Endothelial cell (in vitro differentiated cells): ENCODE measurements around the gene PLXNB3. TPM values are rescaled to one million over a fixed set of nuclear protein-coding genes. Genes with fewer than 3 reads are reported as not detected.
"Not testable (repeated sequence)": the region's sequence is repeated elsewhere in the genome, so short reads cannot be mapped to it uniquely, and the experiment has no call there.

ENCODE experiments used
- DNase-seq: peaks from one replicate; pipeline ENCODE4 v3.0.0; 2021; ENCODE audit warnings: low spot score
- H3K27ac Mint-ChIP-seq: one replicate; pipeline ENCODE4 v1.8.0; 2021; ENCODE audit warnings: mixed read lengths, inconsistent platforms; ENCODE audit not compliant: unreplicated experiment
- H3K27me3 Mint-ChIP-seq: one replicate; pipeline ENCODE4 v1.8.0; 2021; ENCODE audit warnings: mild to moderate bottlenecking, moderate library complexity, mixed read lengths, inconsistent platforms; ENCODE audit not compliant: unreplicated experiment
- H3K36me3 Mint-ChIP-seq: one replicate; pipeline ENCODE4 v1.8.0; 2021; ENCODE audit warnings: mild to moderate bottlenecking, low read depth, mixed read lengths, inconsistent platforms; ENCODE audit not compliant: unreplicated experiment
- H3K4me1 Mint-ChIP-seq: one replicate; pipeline ENCODE4 v1.8.0; 2021; ENCODE audit warnings: mild to moderate bottlenecking, mixed read lengths, inconsistent platforms; ENCODE audit not compliant: unreplicated experiment
- H3K4me3 Mint-ChIP-seq: one replicate; pipeline ENCODE4 v1.8.0; 2021; ENCODE audit warnings: mild to moderate bottlenecking, mixed read lengths, inconsistent platforms; ENCODE audit not compliant: unreplicated experiment
- H3K9me3 Mint-ChIP-seq: one replicate; pipeline ENCODE4 v1.8.0; 2021; ENCODE audit warnings: mixed read lengths, inconsistent platforms; ENCODE audit not compliant: unreplicated experiment
- total RNA-seq: library from RNA; stranded (reverse); fragmentation: NEBNext Ultra II Directional; extraction: Animal tissue kit (Norgen Biotek cat#: 25700); gene quantifications from one replicate; pipeline ENCODE4 v1.2.1, GENCODE V29; 2021; ENCODE audit not compliant: unreplicated experiment
- TF ChIP-seq, protein P1 (sequence below): fragments of 200-600 bp; sonication (generic); IDR thresholded peaks from one replicate; pipeline ENCODE4 v1.5.0; 2021; ENCODE audit warnings: antibody characterized with exemption; ENCODE audit not compliant: unreplicated experiment

Gene PLXNB3
- total RNA-seq, 1 donor from 2014 or later: 11.2 TPM

GRCh38 chrX:153743468-153744209 is 20.4 kb upstream of the PLXNB3 start:
- H3K4me1 Mint-ChIP-seq, H3K9me3 Mint-ChIP-seq, DNase-seq, H3K27me3 Mint-ChIP-seq, H3K36me3 Mint-ChIP-seq, H3K27ac Mint-ChIP-seq, H3K4me3 Mint-ChIP-seq: not testable (repeated sequence)

DNA sequence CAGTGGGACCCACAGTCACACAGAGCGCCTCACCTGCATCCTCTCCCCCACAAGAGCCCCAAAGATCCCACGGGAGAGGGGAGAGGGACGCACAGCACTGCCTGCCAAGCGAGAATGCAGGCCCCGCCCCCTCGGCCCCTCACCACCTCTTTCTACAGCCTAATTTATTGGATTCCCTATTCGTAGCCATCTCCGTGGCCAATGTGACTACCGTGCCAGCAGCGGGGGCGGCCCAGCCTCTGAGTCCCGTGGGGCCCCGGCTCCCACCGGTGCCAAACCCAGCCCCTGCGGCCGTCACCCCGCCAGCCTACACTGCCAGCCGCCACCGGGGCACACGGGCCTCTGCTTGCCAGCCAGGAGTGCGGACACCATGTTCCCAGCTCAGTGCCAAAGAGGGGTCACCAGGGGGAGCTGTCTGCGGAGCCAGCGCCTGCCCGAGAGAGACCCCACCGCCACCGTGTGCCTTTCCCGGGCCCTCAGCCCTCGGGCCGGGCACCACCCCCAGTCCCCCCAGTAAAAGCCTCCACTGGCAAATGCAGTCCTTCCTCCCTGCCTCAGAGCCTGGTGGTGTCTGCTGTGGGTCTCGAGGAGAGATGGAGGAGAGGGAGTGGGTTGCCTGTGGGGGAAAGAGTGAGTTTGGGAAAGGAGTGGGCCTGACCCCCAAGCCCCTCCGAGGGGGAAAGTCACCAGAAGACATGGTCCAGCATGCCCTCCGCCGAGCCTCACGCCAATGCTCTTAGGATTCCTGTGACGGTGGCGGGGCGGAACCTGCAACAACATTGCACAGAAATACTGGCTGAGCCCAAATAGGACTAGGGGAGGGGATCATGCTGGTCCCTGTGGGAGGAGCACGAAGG is 19.6 kb upstream of the PLXNB3 start:
- DNase-seq: no peak
- Mint-ChIP-seq H3K27ac (no peak overlapping the region), H3K36me3 (no peaks in the 10 kb centered on the region), H3K9me3 (no peaks in the 10 kb centered on the region), H3K4me3 (no peak overlapping the region), H3K27me3 (no peaks in the 10 kb centered on the region), H3K4me1 (no peaks in the 10 kb centered on the region)
- TF ChIP-seq, protein P1, sequence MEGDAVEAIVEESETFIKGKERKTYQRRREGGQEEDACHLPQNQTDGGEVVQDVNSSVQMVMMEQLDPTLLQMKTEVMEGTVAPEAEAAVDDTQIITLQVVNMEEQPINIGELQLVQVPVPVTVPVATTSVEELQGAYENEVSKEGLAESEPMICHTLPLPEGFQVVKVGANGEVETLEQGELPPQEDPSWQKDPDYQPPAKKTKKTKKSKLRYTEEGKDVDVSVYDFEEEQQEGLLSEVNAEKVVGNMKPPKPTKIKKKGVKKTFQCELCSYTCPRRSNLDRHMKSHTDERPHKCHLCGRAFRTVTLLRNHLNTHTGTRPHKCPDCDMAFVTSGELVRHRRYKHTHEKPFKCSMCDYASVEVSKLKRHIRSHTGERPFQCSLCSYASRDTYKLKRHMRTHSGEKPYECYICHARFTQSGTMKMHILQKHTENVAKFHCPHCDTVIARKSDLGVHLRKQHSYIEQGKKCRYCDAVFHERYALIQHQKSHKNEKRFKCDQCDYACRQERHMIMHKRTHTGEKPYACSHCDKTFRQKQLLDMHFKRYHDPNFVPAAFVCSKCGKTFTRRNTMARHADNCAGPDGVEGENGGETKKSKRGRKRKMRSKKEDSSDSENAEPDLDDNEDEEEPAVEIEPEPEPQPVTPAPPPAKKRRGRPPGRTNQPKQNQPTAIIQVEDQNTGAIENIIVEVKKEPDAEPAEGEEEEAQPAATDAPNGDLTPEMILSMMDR: no peak

DNA sequence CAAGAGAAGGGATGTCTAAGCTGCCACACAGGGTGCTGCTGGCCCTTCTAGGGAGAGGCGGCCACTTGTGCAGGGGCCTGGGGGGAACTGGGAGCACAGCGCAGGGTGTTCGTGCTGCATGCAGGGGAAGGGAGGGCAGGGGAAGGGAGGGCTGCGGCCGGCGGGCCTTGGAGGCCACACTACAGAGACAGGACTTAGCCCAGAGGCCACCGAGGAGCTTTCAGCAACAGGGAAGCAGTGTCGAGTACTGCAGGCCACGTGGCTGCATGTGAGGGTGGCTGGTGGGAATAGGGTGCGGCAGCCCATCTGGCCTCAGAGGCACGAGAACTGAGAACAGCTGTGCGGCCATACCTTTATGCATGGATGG is 19.0 kb upstream of the PLXNB3 start:
- not testable (repeated sequence) for H3K4me3 Mint-ChIP-seq, H3K4me1 Mint-ChIP-seq, H3K27ac Mint-ChIP-seq, DNase-seq, H3K9me3 Mint-ChIP-seq, H3K36me3 Mint-ChIP-seq, H3K27me3 Mint-ChIP-seq

DNA sequence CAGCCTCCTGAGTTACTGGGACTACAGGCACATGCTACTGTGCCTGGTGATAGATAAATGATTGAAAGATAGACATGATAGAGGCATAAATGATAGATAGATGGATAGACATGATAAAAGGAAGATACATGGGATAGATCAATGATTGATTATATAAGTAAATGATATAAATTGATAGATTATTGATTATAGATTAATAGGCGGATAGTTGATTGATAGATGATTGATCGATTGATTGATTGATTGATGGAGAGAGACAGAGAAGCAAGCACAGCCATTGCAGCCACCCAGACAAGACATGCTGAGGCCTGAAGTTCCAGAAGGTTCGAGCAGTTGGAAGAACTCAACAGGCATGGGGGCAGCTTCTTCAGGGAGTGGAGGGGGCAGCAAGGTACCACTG is 17.7 kb upstream of the PLXNB3 start:
- Mint-ChIP-seq H3K4me1 (no peaks in the 10 kb centered on the region), H3K36me3 (no peaks in the 10 kb centered on the region), H3K27ac (no peak overlapping the region), H3K4me3 (no peak overlapping the region), H3K27me3 (no peaks in the 10 kb centered on the region), H3K9me3 (no peaks in the 10 kb centered on the region)
- DNase-seq: no peak
- TF ChIP-seq, protein P1: no peak

DNA sequence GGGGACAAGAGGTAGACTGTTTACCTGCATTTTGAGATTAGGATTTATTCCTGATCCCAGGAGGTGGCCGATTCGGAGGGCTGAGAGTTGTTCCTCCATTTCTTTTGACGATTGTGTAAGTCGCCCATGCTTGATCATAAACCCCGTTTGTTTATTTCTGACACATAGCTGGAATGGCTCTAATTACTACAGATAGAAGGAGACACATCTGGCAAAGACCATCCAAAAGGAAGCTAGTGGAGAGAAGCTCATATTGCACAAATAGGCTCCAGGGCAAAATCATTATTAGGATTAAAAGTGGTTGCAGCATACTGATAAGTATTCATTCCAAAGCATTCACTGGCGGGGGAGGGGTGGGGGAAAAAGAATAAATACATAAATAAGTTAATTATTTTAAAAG is 17.1 kb upstream of the PLXNB3 start:
- H3K4me3 Mint-ChIP-seq, H3K27ac Mint-ChIP-seq, DNase-seq, H3K27me3 Mint-ChIP-seq, H3K4me1 Mint-ChIP-seq, H3K9me3 Mint-ChIP-seq, H3K36me3 Mint-ChIP-seq: not testable (repeated sequence)

DNA sequence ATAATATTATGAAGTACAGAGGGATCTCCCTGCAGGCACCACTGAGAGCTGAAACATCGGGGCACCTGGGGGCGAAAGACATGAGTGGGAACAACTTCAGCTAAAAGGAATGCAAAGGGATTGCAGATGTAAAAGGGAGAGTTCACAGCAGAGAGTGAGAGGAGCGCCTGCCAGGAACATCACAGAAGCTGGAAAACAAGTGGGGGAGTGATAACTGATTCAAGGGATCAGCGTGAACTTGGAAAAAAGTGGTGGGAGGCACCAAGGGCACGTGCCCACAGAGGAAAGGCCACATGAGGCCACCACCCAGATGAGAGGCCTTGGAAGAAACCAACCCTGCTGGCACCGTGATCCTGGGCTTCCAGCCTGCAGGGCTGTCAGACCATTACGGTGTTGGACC is 15.0 kb upstream of the PLXNB3 start:
- H3K4me1 Mint-ChIP-seq, H3K36me3 Mint-ChIP-seq, H3K9me3 Mint-ChIP-seq, H3K27ac Mint-ChIP-seq, DNase-seq, H3K4me3 Mint-ChIP-seq, H3K27me3 Mint-ChIP-seq: not testable (repeated sequence)
